ENCODE results near the gene IMPDH1. TPM values are rescaled to one million over a fixed set of nuclear protein-coding genes. Genes with fewer than 3 reads are reported as not detected.
"Not testable (repeated sequence)": the region's sequence is repeated elsewhere in the genome, so short reads cannot be mapped to it uniquely, and the experiment has no call there.

Gene IMPDH1
- polyA plus RNA-seq (ENCODE audit: insufficient read length in 12 of 12), result 10 to 100 TPM in 11 of 12 donors, not detected in 1; 16.8 to 32.6 (median 21.2) TPM
- long read RNA-seq, donor 1, result 0 reads
- long read RNA-seq, donor 2, result 0 reads
- long read RNA-seq, donor 3, result 0 reads
- long read RNA-seq, donor 4, partial matches to known transcripts, result 0 of 1 reads
- long read RNA-seq, donor 4, other reads (novel, unspliced or antisense), result 0 of 1 reads
- long read RNA-seq, donor 5, partial matches to known transcripts, result 6 of 18 reads
- long read RNA-seq, donor 5, other reads (novel, unspliced or antisense), result 8 of 18 reads
- long read RNA-seq, donor 6, partial matches to known transcripts, result 0 of 2 reads
- long read RNA-seq, donor 6, other reads (novel, unspliced or antisense), result 0 of 2 reads
- long read RNA-seq, donor 7, partial matches to known transcripts, result 0 of 1 reads
- long read RNA-seq, donor 7, other reads (novel, unspliced or antisense), result 0 of 1 reads
- long read RNA-seq, donor 8, partial matches to known transcripts, result 7 of 8 reads
- long read RNA-seq, donor 8, other reads (novel, unspliced or antisense), result 0 of 8 reads
- long read RNA-seq, donor 9, partial matches to known transcripts, result 0 of 2 reads
- long read RNA-seq, donor 9, other reads (novel, unspliced or antisense), result 0 of 2 reads
- long read RNA-seq, donor 10, result 0 reads
- long read RNA-seq, donor 11, partial matches to known transcripts, result 0 of 5 reads
- long read RNA-seq, donor 11, other reads (novel, unspliced or antisense), result 0 of 5 reads

- DNase-seq, result peak; percentile 66
These were observed at the start of gene IMPDH1 for GRCh38 chr7:128409596-128410450. TSS of gene IMPDH1 (minus strand) at chr7:128409982. CDS start at chr7:128409901, 81 bp downstream.

GRCh38 chr7:128459394-128459878 is 49.7 kb upstream of the IMPDH1 start:
- DNase-seq, result peak; percentile 46

GRCh38 chr7:128458956-128459355 is 49.2 kb upstream of the IMPDH1 start:
- DNase-seq, result no peak

GRCh38 chr7:128457385-128457784 is 47.6 kb upstream of the IMPDH1 start:
- not testable (repeated sequence) for DNase-seq

- DNase-seq, result no peak
These were observed 46.5 kb upstream of the IMPDH1 start for GRCh38 chr7:128456255-128456725.

GRCh38 chr7:128455543-128456254 is 45.9 kb upstream of the IMPDH1 start, which contains the start of gene HILPDA:
TSS of gene HILPDA (plus strand) at chr7:128455878. CDS start at chr7:128457269, 1,391 bp downstream.
- DNase-seq, result peak; percentile 91

GRCh38 chr7:128454808-128455542 is 45.2 kb upstream of the IMPDH1 start:
- peak; percentile 40 for DNase-seq

GRCh38 chr7:128453836-128454804 is 44.3 kb upstream of the IMPDH1 start:
- DNase-seq, result peak; percentile 92

GRCh38 chr7:128452552-128452951 is 42.8 kb upstream of the IMPDH1 start:
- DNase-seq, result no peak

- DNase-seq, result no peak
These were observed 41.1 kb upstream of the IMPDH1 start for GRCh38 chr7:128450913-128451312.

- no peak for DNase-seq
These were observed 40.6 kb upstream of the IMPDH1 start for GRCh38 chr7:128450409-128450808.

- no peak for DNase-seq
These were observed 39.0 kb upstream of the IMPDH1 start for GRCh38 chr7:128448751-128449302.

GRCh38 chr7:128447941-128448564 is 38.3 kb upstream of the IMPDH1 start:
- DNase-seq, result no peak

GRCh38 chr7:128446306-128446705 is 36.5 kb upstream of the IMPDH1 start:
- DNase-seq, result no peak

GRCh38 chr7:128443831-128444600 is 34.2 kb upstream of the IMPDH1 start:
- DNase-seq, result no peak

GRCh38 chr7:128442356-128442755 is 32.6 kb upstream of the IMPDH1 start:
- DNase-seq, result no peak

All from muscle of arm (tissue), 14 donors.